Activated B cell treated with CpG ODN at 0.5 μM for 24 hours (primary cell): ENCODE results near the gene C1orf115. TPM values are rescaled to one million over a fixed set of nuclear protein-coding genes. Genes with fewer than 3 reads are reported as not detected.

Source experiments
- ATAC-seq: fragments of 200-7000 bp; cut with Tn5 transposase; one replicate; pipeline ENCODE4 v1.10.0; 2021; ENCODE audit warnings: low read depth, mild to moderate bottlenecking, moderate library complexity
- CTCF ChIA-PET: fragments of 350-600 bp; sonication (Branson Sonifier 250); formaldehyde crosslinking; loops from one replicate; lab custom pipeline; 2021; ENCODE audit warnings: antibody characterized with exemption; lab: Charles Lee
- POLR2A ChIA-PET: fragments of 350-600 bp; sonication (Branson Sonifier 250); formaldehyde crosslinking; loops from one replicate; lab custom pipeline; 2021; ENCODE audit warnings: antibody characterized with exemption; lab: Charles Lee
- DNase-seq: peaks from one replicate; pipeline ENCODE4 v3.0.0; 2022
- H3K27ac Mint-ChIP-seq: one replicate; pipeline ENCODE4 v1.8.0; 2020; ENCODE audit warnings: mixed read lengths
- H3K27me3 Mint-ChIP-seq: one replicate; pipeline ENCODE4 v1.8.0; 2021; ENCODE audit warnings: mixed read lengths
- H3K36me3 Mint-ChIP-seq: one replicate; pipeline ENCODE4 v1.8.0; 2021; ENCODE audit warnings: low read depth, mixed read lengths
- H3K4me1 Mint-ChIP-seq: one replicate; pipeline ENCODE4 v1.8.0; 2021; ENCODE audit warnings: mixed read lengths
- H3K4me3 Mint-ChIP-seq: one replicate; pipeline ENCODE4 v1.8.0; 2020; ENCODE audit warnings: mild to moderate bottlenecking, mixed read lengths
- H3K9me3 Mint-ChIP-seq: one replicate; pipeline ENCODE4 v1.8.0; 2020; ENCODE audit warnings: mixed read lengths
- CTCF ChIP-seq: fragments of 200-600 bp; IDR thresholded peaks from one replicate; pipeline ENCODE4 v1.8.0; 2022; ENCODE audit warnings: antibody characterized with exemption, mild to moderate bottlenecking
- intact Hi-C: fragments of 100-400 bp; cut with micrococcal nuclease; formaldehyde crosslinking; loops from one replicate; pipeline ENCODE4 v1.15.1; 2024
- total RNA-seq: library from RNA; stranded (reverse); gene quantifications from 2 replicates; pipeline ENCODE4 v1.2.3, GENCODE V29; 2022

Gene C1orf115
- total RNA-seq, 1 donor from 2014 or later: 19.6 TPM

GRCh38 chr1:220748089-220748934 is 58.1 kb downstream of the C1orf115 start, which contains the start of gene MTARC2:
MTARC2 (plus strand) TSS chr1:220748322; CDS start chr1:220748532, 210 bp downstream.
- Mint-ChIP-seq H3K27me3 (peaks cover 39% of the 10 kb centered on the region), H3K27ac (no peak within 1 kb of the TSS), H3K36me3 (no peaks in the 10 kb centered on the region), H3K9me3 (no peaks in the 10 kb centered on the region), H3K4me3 (peak within 1 kb of the TSS; percentile 85), H3K4me1 (peaks cover 24% of the 10 kb centered on the region)
- intact Hi-C loops: loop anchor here (1.0 kb wide), 2 partner anchors 22 to 28 kb away; no protein-coding TSS in a partner anchor
- ChIA-PET POLR2A (interaction anchor here (0.6 to 3.3 kb wide), 4 partner anchors 15 to 557 kb away, joined by 3 to 18 read pairs (median 3); no protein-coding TSS in a partner anchor), CTCF (interaction anchor here (1.3 to 2.4 kb wide), 2 partner anchors 15 to 27 kb away, joined by 3 to 13 read pairs; no protein-coding TSS in a partner anchor)
- TF ChIP-seq CTCF: no peak
- ATAC-seq (peak; percentile 90), DNase-seq (peak; percentile 32)

Other genes starting within 250 kb of the C1orf115 start
- 3.8 and 5.7 TPM in 2 replicates for gene MARK1, start 162.2 kb upstream of the C1orf115 start, total RNA-seq
- gene MTARC2, start 58.0 kb downstream of the C1orf115 start, total RNA-seq: 8.9 and 9.2 TPM in 2 replicates
- gene MTARC1, start 96.5 kb downstream of the C1orf115 start, total RNA-seq: 0.37 and 2.2 TPM in 2 replicates
- 3.2 and 4.6 TPM in 2 replicates for gene HLX, start 189.1 kb downstream of the C1orf115 start, total RNA-seq